ENCODE measurements around the gene RFK.

DNA sequence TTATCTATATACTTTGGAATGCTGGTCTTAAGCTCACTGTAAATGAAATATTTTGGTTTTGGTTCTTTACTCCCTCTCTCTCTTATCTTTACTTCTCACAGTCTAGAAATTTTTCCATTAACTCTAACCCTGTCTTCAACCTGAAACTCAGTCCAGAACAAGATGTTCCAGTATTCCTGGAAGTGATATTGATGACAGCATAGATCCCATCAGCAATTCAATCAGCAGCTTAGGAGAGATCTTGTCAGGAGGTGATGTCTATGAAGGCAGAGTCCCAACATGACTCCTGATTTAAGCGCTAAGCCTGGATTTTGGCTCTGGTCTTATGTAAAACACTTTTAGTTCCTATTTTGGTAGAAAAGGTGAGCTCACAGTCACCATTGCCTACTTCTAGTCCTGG is 52.6 kb downstream of the RFK start:
- TF ChIP-seq, protein P1, sequence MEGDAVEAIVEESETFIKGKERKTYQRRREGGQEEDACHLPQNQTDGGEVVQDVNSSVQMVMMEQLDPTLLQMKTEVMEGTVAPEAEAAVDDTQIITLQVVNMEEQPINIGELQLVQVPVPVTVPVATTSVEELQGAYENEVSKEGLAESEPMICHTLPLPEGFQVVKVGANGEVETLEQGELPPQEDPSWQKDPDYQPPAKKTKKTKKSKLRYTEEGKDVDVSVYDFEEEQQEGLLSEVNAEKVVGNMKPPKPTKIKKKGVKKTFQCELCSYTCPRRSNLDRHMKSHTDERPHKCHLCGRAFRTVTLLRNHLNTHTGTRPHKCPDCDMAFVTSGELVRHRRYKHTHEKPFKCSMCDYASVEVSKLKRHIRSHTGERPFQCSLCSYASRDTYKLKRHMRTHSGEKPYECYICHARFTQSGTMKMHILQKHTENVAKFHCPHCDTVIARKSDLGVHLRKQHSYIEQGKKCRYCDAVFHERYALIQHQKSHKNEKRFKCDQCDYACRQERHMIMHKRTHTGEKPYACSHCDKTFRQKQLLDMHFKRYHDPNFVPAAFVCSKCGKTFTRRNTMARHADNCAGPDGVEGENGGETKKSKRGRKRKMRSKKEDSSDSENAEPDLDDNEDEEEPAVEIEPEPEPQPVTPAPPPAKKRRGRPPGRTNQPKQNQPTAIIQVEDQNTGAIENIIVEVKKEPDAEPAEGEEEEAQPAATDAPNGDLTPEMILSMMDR (IDR thresholded peaks at IDR 0.05; ENCODE audit: poor library complexity): no peak
- TF ChIP-seq EZH2phosphoT487 (IDR thresholded peaks at IDR 0.05; ENCODE audit: low read depth, severe bottlenecking, unreplicated experiment) (no peak), EZH2 (IDR thresholded peaks at IDR 0.05; ENCODE audit: borderline replicate concordance) (no peak)
